GF-D8 (cell line): ENCODE results near the gene SUCO.
"Not testable (repeated sequence)": the region's sequence is repeated elsewhere in the genome, so short reads cannot be mapped to it uniquely, and the experiment has no call there.

Experiments
- DNase-seq: peaks from one replicate; lab custom pipeline; 2025; lab: John Stamatoyannopoulos, UW

The SUCO gene

GRCh38 chr1:172532700-172533512 lies at the start of gene SUCO:
Gene SUCO, plus strand, starts transcription at chr1:172533150. Its CDS starts 286 bp downstream, at chr1:172533436.
- DNase-seq = peak; percentile 96

GRCh38 chr1:172483448-172483847 lies 49.5 kb upstream of the SUCO start:
- no peak for DNase-seq

- DNase-seq = no peak
Measured at GRCh38 chr1:172484252-172484651, 48.7 kb upstream of the SUCO start.

- DNase-seq = no peak
Measured at GRCh38 chr1:172485626-172486025, 47.3 kb upstream of the SUCO start.

- no peak for DNase-seq
Measured at GRCh38 chr1:172486805-172487454, 46.0 kb upstream of the SUCO start.

GRCh38 chr1:172487550-172487949 lies 45.4 kb upstream of the SUCO start:
- DNase-seq = no peak

GRCh38 chr1:172488393-172488792 lies 44.6 kb upstream of the SUCO start:
- no peak for DNase-seq

GRCh38 chr1:172489847-172490246 lies 43.1 kb upstream of the SUCO start:
- no peak for DNase-seq

GRCh38 chr1:172492421-172492820 lies 40.5 kb upstream of the SUCO start:
- no peak for DNase-seq

GRCh38 chr1:172494166-172494565 lies 38.8 kb upstream of the SUCO start:
- no peak for DNase-seq

GRCh38 chr1:172496127-172496526 lies 36.8 kb upstream of the SUCO start:
- DNase-seq = not testable (repeated sequence)

- no peak for DNase-seq
Measured at GRCh38 chr1:172496678-172497077, 36.3 kb upstream of the SUCO start.

- no peak for DNase-seq
Measured at GRCh38 chr1:172497230-172497629, 35.7 kb upstream of the SUCO start.

- peak; percentile 78 for DNase-seq
Measured at GRCh38 chr1:172498857-172499256, 34.1 kb upstream of the SUCO start.

GRCh38 chr1:172499636-172500141 lies 33.3 kb upstream of the SUCO start:
- no peak for DNase-seq

- no peak for DNase-seq
Measured at GRCh38 chr1:172500207-172500606, 32.7 kb upstream of the SUCO start.

GRCh38 chr1:172507741-172508140 lies 25.2 kb upstream of the SUCO start:
- DNase-seq = no peak

GRCh38 chr1:172510479-172510878 lies 22.5 kb upstream of the SUCO start:
- no peak for DNase-seq

GRCh38 chr1:172512591-172512990 lies 20.4 kb upstream of the SUCO start:
- DNase-seq = no peak

GRCh38 chr1:172513479-172513878 lies 19.5 kb upstream of the SUCO start:
- no peak for DNase-seq

GRCh38 chr1:172514108-172514507 lies 18.8 kb upstream of the SUCO start:
- no peak for DNase-seq

- no peak for DNase-seq
Measured at GRCh38 chr1:172515436-172515835, 17.5 kb upstream of the SUCO start.

GRCh38 chr1:172515927-172516326 lies 17.0 kb upstream of the SUCO start:
- no peak for DNase-seq
